Upper lobe of right lung (tissue), 1 donor: ENCODE measurements around the gene PODXL2. TPM values are rescaled to one million over a fixed set of nuclear protein-coding genes. Genes with fewer than 3 reads are reported as not detected.

Experiments used
- ATAC-seq: fragments of 200-7000 bp; cut with Tn5 transposase; one replicate; pipeline ENCODE4 v1.9.1; 2020; ENCODE audit warnings: mild to moderate bottlenecking, moderate library complexity
- DNase-seq: peaks from one replicate; pipeline ENCODE4 v3.0.0-alpha.2; 2020
- H3K27ac ChIP-seq: fragments of 200-600 bp; one replicate; pipeline ENCODE4 v1.8.0; 2022
- H3K27me3 ChIP-seq: fragments of 200-600 bp; one replicate; pipeline ENCODE4 v1.8.0; 2022; ENCODE audit warnings: mild to moderate bottlenecking
- H3K36me3 ChIP-seq: fragments of 200-600 bp; one replicate; pipeline ENCODE4 v1.8.0; 2022
- H3K4me1 ChIP-seq: fragments of 200-600 bp; one replicate; pipeline ENCODE4 v1.8.0; 2022
- H3K4me3 ChIP-seq: fragments of 200-600 bp; one replicate; pipeline ENCODE4 v1.8.0; 2022; ENCODE audit warnings: mild to moderate bottlenecking
- H3K9me3 ChIP-seq: fragments of 200-600 bp; one replicate; pipeline ENCODE4 v1.8.0; 2022
- intact Hi-C: fragments of 100-400 bp; cut with DNase I; formaldehyde crosslinking; loops from one replicate; pipeline ENCODE4 v1.11.0; 2022
- total RNA-seq: library from RNA; stranded (reverse); fragmentation: NEBNext Ultra II Directional; extraction: Animal tissue kit (Norgen Biotek cat#: 25700); gene quantifications from one replicate; pipeline ENCODE4 v1.2.1, GENCODE V29; 2021
- TF ChIP-seq, protein P1 (sequence below): fragments of 200-600 bp; IDR thresholded peaks from one replicate; pipeline ENCODE4 v1.8.0; 2022; ENCODE audit warnings: antibody characterized with exemption
- donor health status: DM: no; HTN: yes; CAD: no; lungs with severe emphysema.

PODXL2 gene
- total RNA-seq, 1 donor from 2014 or later = 3.7 TPM

DNA sequence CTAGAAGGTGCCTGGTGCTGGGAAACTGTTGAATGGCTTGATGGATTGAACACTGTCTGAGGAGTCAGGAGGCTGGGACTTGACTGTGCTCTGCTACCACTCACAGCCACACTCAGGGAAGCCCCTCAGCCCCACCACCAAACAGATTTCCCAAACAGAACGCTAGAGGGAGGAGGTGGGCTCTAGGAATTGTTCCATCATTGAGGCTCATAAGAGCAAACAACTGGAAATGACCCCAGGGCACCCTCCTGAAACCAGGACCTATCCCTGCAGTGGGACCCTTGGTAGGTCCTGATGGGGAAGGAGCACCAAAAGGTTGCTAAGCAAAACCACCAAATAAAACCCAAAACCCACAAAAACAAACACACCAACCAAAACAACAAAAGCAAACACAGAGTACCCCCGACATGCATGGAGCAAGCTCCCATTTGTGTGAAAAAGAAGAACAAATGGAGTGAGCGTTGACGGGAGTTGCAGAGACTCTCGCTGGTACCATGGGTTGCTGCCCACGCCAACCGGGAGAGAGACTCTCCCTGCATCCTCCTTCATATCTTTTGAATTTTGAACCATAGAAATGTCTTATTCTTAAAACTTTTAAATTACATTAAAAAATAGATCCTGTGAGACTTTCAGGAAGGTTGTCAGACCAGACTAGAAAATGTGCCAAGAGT, 89.4 kb downstream of the PODXL2 start:
- Histone ChIP-seq H3K36me3 (peaks cover 15% of the 10 kb centered on the region), H3K9me3 (no peaks in the 10 kb centered on the region), H3K4me3 (no peak overlapping the region), H3K4me1 (peaks cover 32% of the 10 kb centered on the region), H3K27ac (no peak overlapping the region), H3K27me3 (no peaks in the 10 kb centered on the region)
- ATAC-seq = no peak
- no peak for DNase-seq
- intact Hi-C loops = no loop called here
- TF ChIP-seq, protein P1, sequence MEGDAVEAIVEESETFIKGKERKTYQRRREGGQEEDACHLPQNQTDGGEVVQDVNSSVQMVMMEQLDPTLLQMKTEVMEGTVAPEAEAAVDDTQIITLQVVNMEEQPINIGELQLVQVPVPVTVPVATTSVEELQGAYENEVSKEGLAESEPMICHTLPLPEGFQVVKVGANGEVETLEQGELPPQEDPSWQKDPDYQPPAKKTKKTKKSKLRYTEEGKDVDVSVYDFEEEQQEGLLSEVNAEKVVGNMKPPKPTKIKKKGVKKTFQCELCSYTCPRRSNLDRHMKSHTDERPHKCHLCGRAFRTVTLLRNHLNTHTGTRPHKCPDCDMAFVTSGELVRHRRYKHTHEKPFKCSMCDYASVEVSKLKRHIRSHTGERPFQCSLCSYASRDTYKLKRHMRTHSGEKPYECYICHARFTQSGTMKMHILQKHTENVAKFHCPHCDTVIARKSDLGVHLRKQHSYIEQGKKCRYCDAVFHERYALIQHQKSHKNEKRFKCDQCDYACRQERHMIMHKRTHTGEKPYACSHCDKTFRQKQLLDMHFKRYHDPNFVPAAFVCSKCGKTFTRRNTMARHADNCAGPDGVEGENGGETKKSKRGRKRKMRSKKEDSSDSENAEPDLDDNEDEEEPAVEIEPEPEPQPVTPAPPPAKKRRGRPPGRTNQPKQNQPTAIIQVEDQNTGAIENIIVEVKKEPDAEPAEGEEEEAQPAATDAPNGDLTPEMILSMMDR = no peak

DNA sequence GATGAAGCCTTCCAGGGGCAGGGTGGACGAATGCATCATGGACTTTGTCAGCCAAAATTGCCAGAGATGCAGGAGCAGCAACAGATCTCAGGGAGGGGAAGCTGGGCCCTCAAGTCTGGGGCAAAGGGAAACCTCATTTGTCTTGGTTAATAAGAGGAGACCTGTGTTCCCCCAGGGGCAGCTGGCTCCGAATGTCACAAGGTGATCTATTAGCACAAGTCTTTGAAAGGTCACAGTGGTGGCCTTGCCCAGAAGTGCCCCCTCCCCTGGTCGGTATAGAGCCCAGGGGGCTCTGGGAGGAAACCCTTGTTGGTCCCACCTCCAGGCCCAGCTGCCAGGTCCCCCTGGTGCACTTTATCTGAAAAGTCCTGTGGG, 89.9 kb downstream of the PODXL2 start:
- H3K4me3 ChIP-seq = no peak overlapping the region
- H3K9me3 ChIP-seq = no peaks in the 10 kb centered on the region
- H3K27me3 ChIP-seq = no peaks in the 10 kb centered on the region
- H3K36me3 ChIP-seq = peaks cover 15% of the 10 kb centered on the region
- peaks cover 34% of the 10 kb centered on the region for H3K4me1 ChIP-seq
- ATAC-seq (no peak), DNase-seq (peak; percentile 27)
- TF ChIP-seq, protein P1 = no peak
- H3K27ac ChIP-seq = no peak overlapping the region
- intact Hi-C loops = no loop called here

DNA sequence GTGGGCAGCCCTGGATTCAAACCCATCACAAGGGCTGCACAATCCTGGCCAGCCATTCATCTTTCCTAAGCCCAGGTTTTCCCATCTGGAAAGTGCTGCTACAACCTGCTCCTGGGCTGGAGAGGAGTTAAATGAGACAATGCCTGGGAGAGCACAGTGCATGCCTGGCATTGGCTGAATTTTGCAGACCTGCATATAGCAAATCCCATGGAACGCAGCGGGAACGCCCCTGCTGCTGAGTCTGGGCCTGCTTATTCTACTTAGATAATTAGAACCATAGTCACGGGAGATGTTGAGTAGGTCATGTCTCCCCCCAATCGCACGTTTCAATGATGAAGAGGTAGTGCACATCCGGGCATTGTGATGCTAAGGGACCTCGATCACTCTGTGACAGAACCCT, 90.4 kb downstream of the PODXL2 start:
- H3K27ac ChIP-seq = no peak overlapping the region
- H3K27me3 ChIP-seq = no peaks in the 10 kb centered on the region
- H3K4me3 ChIP-seq = no peak overlapping the region
- DNase-seq (no peak), ATAC-seq (no peak)
- peaks cover 15% of the 10 kb centered on the region for H3K36me3 ChIP-seq
- TF ChIP-seq, protein P1 = no peak
- H3K9me3 ChIP-seq = no peaks in the 10 kb centered on the region
- intact Hi-C loops = no loop called here
- peaks cover 29% of the 10 kb centered on the region for H3K4me1 ChIP-seq

DNA sequence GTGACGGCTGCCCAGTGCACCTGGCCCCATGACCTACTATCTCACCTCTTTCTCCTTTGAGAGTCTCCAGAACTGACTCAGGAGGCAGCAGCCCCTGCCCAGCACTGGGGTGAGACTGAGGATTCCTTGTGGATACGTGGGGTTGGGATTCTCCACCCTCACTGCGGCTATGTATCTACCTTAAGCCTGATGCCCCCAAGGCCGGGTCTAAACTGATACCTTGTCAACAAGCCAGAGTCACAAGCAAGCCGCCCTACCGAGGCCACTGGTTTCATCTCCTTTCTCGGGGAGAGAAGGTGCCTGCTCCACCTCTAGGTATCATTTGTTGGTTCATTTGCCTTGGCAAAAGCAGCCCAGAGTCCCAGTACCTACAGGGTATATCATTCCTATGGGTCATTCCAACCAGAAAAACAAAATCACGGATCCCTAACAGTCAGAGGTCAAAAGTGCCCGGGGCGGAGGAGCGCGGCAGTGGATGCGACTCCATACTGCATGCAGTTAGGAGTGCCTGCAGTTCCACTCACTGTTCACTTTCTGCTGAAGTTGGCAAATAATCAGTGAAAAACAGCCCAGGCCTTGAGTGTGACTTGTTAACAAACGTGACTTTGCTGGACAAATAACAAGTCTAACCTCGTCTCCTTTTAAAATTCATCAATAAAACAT, 91.3 kb downstream of the PODXL2 start:
- intact Hi-C loops = no loop called here
- H3K27ac ChIP-seq = no peak overlapping the region
- ATAC-seq (no peak), DNase-seq (no peak)
- TF ChIP-seq, protein P1 = no peak
- no peaks in the 10 kb centered on the region for H3K27me3 ChIP-seq
- H3K4me3 ChIP-seq = no peak overlapping the region
- peaks cover 15% of the 10 kb centered on the region for H3K36me3 ChIP-seq
- H3K9me3 ChIP-seq = no peaks in the 10 kb centered on the region
- peaks cover 22% of the 10 kb centered on the region for H3K4me1 ChIP-seq

DNA sequence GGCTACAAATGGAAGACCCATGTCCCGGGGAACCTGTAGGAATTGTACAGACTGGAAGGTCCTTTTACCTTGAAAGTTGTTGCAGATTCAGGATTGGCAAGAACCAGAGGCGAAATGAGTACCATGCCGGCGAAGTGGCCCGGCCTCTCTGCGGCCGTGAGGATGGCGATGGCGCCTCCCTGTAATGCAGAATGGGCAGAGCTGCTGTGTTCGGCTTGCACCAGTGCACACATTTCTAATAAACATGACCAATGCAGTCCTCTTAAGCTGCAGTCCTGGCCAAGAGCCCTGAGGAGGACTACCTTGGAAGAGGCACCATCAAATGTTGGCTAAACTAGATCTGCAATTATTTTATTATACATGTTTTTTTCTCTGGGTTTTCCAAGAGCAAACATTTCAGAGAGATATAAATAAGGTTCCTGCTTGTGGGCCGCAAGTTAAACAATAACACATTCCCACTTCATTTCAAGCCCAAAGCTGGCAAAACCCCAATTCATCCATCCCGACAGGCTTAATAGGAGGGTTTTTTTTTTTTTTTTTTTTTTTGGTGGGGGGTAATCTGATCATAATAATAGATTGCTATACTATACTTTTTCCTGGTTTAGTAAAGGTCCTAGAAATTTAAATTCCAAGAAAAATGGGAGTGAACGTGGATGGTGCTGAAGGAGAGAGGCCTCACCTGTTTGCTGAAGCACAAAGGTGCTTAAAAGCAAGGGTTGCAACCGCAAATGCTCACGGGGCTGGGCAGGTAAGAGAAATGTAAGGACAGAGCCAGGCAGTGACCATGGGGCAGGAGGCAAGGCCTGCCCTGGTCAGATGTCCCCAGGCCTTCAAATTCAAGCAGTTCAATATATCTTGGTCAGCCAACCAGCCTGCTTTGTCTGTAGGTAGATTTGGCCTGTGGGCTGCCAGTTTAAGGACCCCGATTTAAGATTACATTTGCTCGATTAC, 92.3 kb downstream of the PODXL2 start:
- intact Hi-C loops = no loop called here
- ATAC-seq (peak; percentile 62), DNase-seq (no peak)

More for the DNA sequence above, 92.3 kb downstream of the PODXL2 start:
- H3K9me3 ChIP-seq = no peaks in the 10 kb centered on the region
- H3K4me1 ChIP-seq = peaks cover 22% of the 10 kb centered on the region
- peak overlapping the region; percentile 60 for H3K27ac ChIP-seq
- H3K4me3 ChIP-seq = no peak overlapping the region
- peaks cover 11% of the 10 kb centered on the region for H3K36me3 ChIP-seq
- TF ChIP-seq, protein P1 = no peak
- no peaks in the 10 kb centered on the region for H3K27me3 ChIP-seq
